ENCODE measurements around the gene SOS2. TPM values are rescaled to one million over a fixed set of nuclear protein-coding genes. Genes with fewer than 3 reads are reported as not detected.
"Not testable (repeated sequence)": the region's sequence is repeated elsewhere in the genome, so short reads cannot be mapped to it uniquely, and the experiment has no call there.

Gene SOS2
- total RNA-seq, 1 experiment from 2014 or later, result 84.1 TPM

GRCh38 chr14:50079103-50079502 is 152.3 kb downstream of the SOS2 start:
- not testable (repeated sequence) for H3K27ac ChIP-seq (ENCODE audit: low read length); H2AFZ ChIP-seq (ENCODE audit: low read length); H3K4me2 ChIP-seq (ENCODE audit: low read depth, low read length, poor library complexity, severe bottlenecking); H3K9me3 ChIP-seq (ENCODE audit: low read length); H3K4me3 ChIP-seq (ENCODE audit: low read length); H3K27me3 ChIP-seq (ENCODE audit: low read length); H3K79me2 ChIP-seq (ENCODE audit: low read length); H3K9me2 ChIP-seq (replicated peaks; ENCODE audit: insufficient read depth, low read length); H3K36me3 ChIP-seq (ENCODE audit: insufficient read depth, low read length); H3K4me1 ChIP-seq (ENCODE audit: low read length); DNase-seq; H4K20me1 ChIP-seq (ENCODE audit: insufficient read depth, low read depth, low read length); H3K9ac ChIP-seq (ENCODE audit: low read length)

DNA sequence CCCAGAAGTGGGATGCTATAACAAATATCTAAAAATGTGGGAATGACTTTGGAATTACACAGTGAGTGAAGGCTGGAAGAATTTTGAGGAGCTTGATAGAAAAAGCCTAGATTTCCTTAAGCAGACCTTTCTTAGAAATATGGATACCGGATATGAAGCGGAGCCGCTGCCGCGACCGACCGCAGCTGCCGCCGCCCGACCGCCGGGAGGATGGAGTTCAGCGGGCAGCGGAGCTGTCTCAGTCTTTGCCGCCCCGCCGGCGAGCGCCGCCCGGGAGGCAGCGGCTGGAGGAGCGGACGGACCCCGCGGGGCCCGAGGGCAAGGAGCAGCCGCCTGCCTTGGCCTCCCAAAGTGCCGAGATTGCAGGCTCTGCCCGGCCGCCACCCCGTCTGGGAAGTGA is 157.7 kb downstream of the SOS2 start:
- H3K27ac ChIP-seq (ENCODE audit: low read length); H3K9me3 ChIP-seq (ENCODE audit: low read length); H2AFZ ChIP-seq (ENCODE audit: low read length); H3K79me2 ChIP-seq (ENCODE audit: low read length); H3K4me3 ChIP-seq (ENCODE audit: low read length); H4K20me1 ChIP-seq (ENCODE audit: insufficient read depth, low read depth, low read length); H3K9me2 ChIP-seq (replicated peaks; ENCODE audit: insufficient read depth, low read length); H3K9ac ChIP-seq (ENCODE audit: low read length); H3K27me3 ChIP-seq (ENCODE audit: low read length); H3K36me3 ChIP-seq (ENCODE audit: insufficient read depth, low read length); DNase-seq; H3K4me1 ChIP-seq (ENCODE audit: low read length); H3K4me2 ChIP-seq (ENCODE audit: low read depth, low read length, poor library complexity, severe bottlenecking): not testable (repeated sequence)

GRCh38 chr14:50072395-50072794 is 159.0 kb downstream of the SOS2 start:
- no peak for DNase-seq
- no peak overlapping the region for H3K4me2 ChIP-seq (ENCODE audit: low read depth, low read length, poor library complexity, severe bottlenecking)
- H3K79me2 ChIP-seq (ENCODE audit: low read length), result no peaks in the 10 kb centered on the region
- no peaks in the 10 kb centered on the region for H4K20me1 ChIP-seq (ENCODE audit: insufficient read depth, low read depth, low read length)
- H2AFZ ChIP-seq (ENCODE audit: low read length), result no peak overlapping the region
- H3K9ac ChIP-seq (ENCODE audit: low read length), result no peak overlapping the region
- no peaks in the 10 kb centered on the region for H3K9me3 ChIP-seq (ENCODE audit: low read length)
- no peaks in the 10 kb centered on the region for H3K27me3 ChIP-seq (ENCODE audit: low read length)
- no peaks in the 10 kb centered on the region for H3K36me3 ChIP-seq (ENCODE audit: insufficient read depth, low read length)
- no peak overlapping the region for H3K4me3 ChIP-seq (ENCODE audit: low read length)
- no peaks in the 10 kb centered on the region for H3K9me2 ChIP-seq (replicated peaks; ENCODE audit: insufficient read depth, low read length)
- H3K4me1 ChIP-seq (ENCODE audit: low read length), result no peaks in the 10 kb centered on the region
- H3K27ac ChIP-seq (ENCODE audit: low read length), result no peak overlapping the region

DNA sequence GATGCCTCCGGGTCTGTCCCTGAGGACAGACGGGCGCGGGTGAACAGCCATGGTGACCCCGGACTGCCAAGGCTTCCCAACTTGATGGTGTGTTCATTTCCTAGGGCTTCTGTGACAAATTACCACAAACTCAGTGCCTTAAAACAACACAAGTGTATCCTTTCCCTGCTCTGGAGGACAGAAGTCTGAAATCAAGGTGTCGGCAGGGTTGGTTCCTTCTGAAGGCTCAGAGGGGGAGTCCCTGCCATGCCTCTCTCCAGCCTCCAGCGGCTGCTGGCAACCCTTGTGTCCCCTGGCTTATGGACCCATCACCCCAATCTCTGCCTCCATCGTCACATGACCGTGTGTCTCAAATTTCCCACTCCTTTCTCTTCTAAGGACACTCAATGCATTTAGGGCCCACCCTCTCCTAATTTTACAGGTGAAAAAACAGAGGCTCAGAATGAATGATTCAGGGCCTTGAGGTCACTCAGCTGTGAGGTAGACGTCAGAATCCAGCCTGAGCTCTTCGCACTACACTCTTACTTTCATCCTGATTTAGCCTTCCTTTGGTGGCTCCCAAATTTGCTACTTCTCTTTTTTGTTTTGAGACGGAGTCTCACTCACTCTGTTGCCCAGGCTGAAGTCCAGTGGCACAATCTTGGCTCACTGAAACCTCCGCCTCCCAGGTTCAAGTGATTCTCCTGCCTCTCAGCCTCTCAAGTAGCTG is 160.4 kb downstream of the SOS2 start:
- Histone ChIP-seq H3K27me3 (ENCODE audit: low read length) (no peaks in the 10 kb centered on the region), H3K79me2 (ENCODE audit: low read length) (no peaks in the 10 kb centered on the region), H3K9me3 (ENCODE audit: low read length) (no peaks in the 10 kb centered on the region), H4K20me1 (ENCODE audit: insufficient read depth, low read depth, low read length) (no peaks in the 10 kb centered on the region), H3K4me2 (ENCODE audit: low read depth, low read length, poor library complexity, severe bottlenecking) (no peak overlapping the region), H3K4me3 (ENCODE audit: low read length) (no peak overlapping the region), H3K27ac (ENCODE audit: low read length) (no peak overlapping the region), H3K4me1 (ENCODE audit: low read length) (no peaks in the 10 kb centered on the region), H3K9me2 (replicated peaks; ENCODE audit: insufficient read depth, low read length) (no peaks in the 10 kb centered on the region), H2AFZ (ENCODE audit: low read length) (no peak overlapping the region), H3K9ac (ENCODE audit: low read length) (no peak overlapping the region), H3K36me3 (ENCODE audit: insufficient read depth, low read length) (no peaks in the 10 kb centered on the region)
- DNase-seq, result no peak

- H3K9me3 ChIP-seq (ENCODE audit: low read length), result no peaks in the 10 kb centered on the region
- H3K9ac ChIP-seq (ENCODE audit: low read length), result no peak overlapping the region
- no peaks in the 10 kb centered on the region for H3K9me2 ChIP-seq (replicated peaks; ENCODE audit: insufficient read depth, low read length)
- H2AFZ ChIP-seq (ENCODE audit: low read length), result no peak overlapping the region
- H3K4me2 ChIP-seq (ENCODE audit: low read depth, low read length, poor library complexity, severe bottlenecking), result no peak overlapping the region
- H4K20me1 ChIP-seq (ENCODE audit: insufficient read depth, low read depth, low read length), result no peaks in the 10 kb centered on the region
- H3K36me3 ChIP-seq (ENCODE audit: insufficient read depth, low read length), result no peaks in the 10 kb centered on the region
- no peak for DNase-seq
- H3K4me1 ChIP-seq (ENCODE audit: low read length), result peaks cover under 1% of the 10 kb centered on the region; the same call in 1 of the 2 replicates
- H3K4me3 ChIP-seq (ENCODE audit: low read length), result no peak overlapping the region
- H3K27me3 ChIP-seq (ENCODE audit: low read length), result no peaks in the 10 kb centered on the region
- no peak overlapping the region for H3K27ac ChIP-seq (ENCODE audit: low read length)
- no peaks in the 10 kb centered on the region for H3K79me2 ChIP-seq (ENCODE audit: low read length)
These were observed 161.1 kb downstream of the SOS2 start for GRCh38 chr14:50070230-50070629.

- no peaks in the 10 kb centered on the region for H3K9me3 ChIP-seq (ENCODE audit: low read length)
- no peaks in the 10 kb centered on the region for H4K20me1 ChIP-seq (ENCODE audit: insufficient read depth, low read depth, low read length)
- no peak overlapping the region for H3K4me3 ChIP-seq (ENCODE audit: low read length)
- H3K27me3 ChIP-seq (ENCODE audit: low read length), result no peaks in the 10 kb centered on the region
- no peaks in the 10 kb centered on the region for H3K9me2 ChIP-seq (replicated peaks; ENCODE audit: insufficient read depth, low read length)
- no peak overlapping the region for H3K4me2 ChIP-seq (ENCODE audit: low read depth, low read length, poor library complexity, severe bottlenecking)
- H3K4me1 ChIP-seq (ENCODE audit: low read length), result peaks cover 4% of the 10 kb centered on the region; the same call in 1 of the 2 replicates
- no peak overlapping the region for H3K9ac ChIP-seq (ENCODE audit: low read length)
- no peaks in the 10 kb centered on the region for H3K79me2 ChIP-seq (ENCODE audit: low read length)
- no peak for DNase-seq
- H3K27ac ChIP-seq (ENCODE audit: low read length), result no peak overlapping the region
- H3K36me3 ChIP-seq (ENCODE audit: insufficient read depth, low read length), result no peaks in the 10 kb centered on the region
- no peak overlapping the region for H2AFZ ChIP-seq (ENCODE audit: low read length)
These were observed 162.1 kb downstream of the SOS2 start for GRCh38 chr14:50069325-50069724.

DNA sequence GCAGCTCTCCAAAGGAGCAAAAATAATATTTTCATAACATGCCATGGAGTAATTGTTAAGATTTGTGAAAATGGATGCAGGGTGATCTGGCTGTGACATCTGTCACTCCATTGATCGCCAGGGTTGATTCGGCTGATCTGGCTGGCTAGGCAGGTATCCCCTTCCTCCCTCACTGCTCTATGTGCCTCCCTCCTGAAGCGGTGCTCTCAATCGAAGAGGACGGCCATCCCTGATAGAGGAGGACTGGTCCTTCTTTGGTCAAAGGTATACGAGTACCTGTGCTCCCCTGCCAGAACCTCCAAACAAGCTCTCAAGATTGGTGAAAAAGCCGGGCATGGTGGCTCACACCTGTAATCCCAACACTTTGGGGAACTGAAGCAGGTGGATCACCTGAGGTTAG is 162.9 kb downstream of the SOS2 start:
- Histone ChIP-seq H3K4me2 (ENCODE audit: low read depth, low read length, poor library complexity, severe bottlenecking) (no peak overlapping the region), H3K27me3 (ENCODE audit: low read length) (no peaks in the 10 kb centered on the region), H3K9me3 (ENCODE audit: low read length) (no peaks in the 10 kb centered on the region), H3K79me2 (ENCODE audit: low read length) (no peaks in the 10 kb centered on the region), H3K27ac (ENCODE audit: low read length) (no peak overlapping the region), H3K4me3 (ENCODE audit: low read length) (no peak overlapping the region), H4K20me1 (ENCODE audit: insufficient read depth, low read depth, low read length) (no peaks in the 10 kb centered on the region), H2AFZ (ENCODE audit: low read length) (no peak overlapping the region), H3K9ac (ENCODE audit: low read length) (no peak overlapping the region), H3K4me1 (ENCODE audit: low read length) (peaks cover 4% of the 10 kb centered on the region; the same call in 1 of the 2 replicates), H3K9me2 (replicated peaks; ENCODE audit: insufficient read depth, low read length) (no peaks in the 10 kb centered on the region), H3K36me3 (ENCODE audit: insufficient read depth, low read length) (no peaks in the 10 kb centered on the region)
- DNase-seq, result no peak

DNA sequence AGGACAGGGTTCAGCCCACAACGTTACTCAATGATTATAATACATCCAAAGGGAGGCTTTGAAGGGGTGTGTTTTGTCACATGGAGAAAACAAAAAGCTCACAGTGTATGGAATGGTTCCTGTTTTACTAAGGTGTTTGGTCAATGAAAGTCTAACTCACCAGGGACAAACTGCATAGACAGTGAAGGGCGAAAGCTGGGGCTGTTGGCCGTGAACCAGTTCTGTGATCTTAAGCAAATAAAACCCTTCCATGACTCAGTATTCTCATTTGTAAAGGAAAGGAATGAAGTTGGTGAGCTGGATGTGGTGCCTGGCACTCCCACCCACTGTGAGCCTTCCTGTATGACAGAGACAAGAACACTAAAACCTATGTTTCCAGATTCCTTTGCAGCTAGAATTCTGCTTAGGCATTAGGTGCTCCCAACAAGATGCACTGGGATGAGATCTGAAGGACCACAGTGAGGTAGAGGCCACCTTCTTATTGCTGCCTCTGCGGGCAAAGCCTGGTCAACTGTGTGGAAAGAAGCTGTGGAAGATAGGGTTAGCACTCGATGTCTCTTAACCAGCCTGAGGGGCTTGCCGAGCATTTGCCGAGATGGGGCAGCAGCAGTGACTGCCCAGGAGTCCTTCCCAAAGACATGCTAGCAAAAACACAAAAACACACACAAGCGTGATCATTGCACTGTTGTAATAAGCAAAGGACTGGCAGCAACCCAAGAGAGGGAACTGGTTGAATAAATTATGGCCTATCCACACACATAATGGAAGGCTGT is 163.5 kb downstream of the SOS2 start:
- no peak for DNase-seq
- Histone ChIP-seq H3K9me2 (replicated peaks; ENCODE audit: insufficient read depth, low read length) (no peaks in the 10 kb centered on the region), H3K9me3 (ENCODE audit: low read length) (no peaks in the 10 kb centered on the region), H3K27me3 (ENCODE audit: low read length) (no peaks in the 10 kb centered on the region), H3K79me2 (ENCODE audit: low read length) (no peaks in the 10 kb centered on the region), H3K27ac (ENCODE audit: low read length) (no peak overlapping the region), H4K20me1 (ENCODE audit: insufficient read depth, low read depth, low read length) (no peaks in the 10 kb centered on the region), H3K36me3 (ENCODE audit: insufficient read depth, low read length) (no peaks in the 10 kb centered on the region), H3K9ac (ENCODE audit: low read length) (no peak overlapping the region), H3K4me2 (ENCODE audit: low read depth, low read length, poor library complexity, severe bottlenecking) (no peak overlapping the region), H2AFZ (ENCODE audit: low read length) (no peak overlapping the region), H3K4me3 (ENCODE audit: low read length) (no peak overlapping the region), H3K4me1 (ENCODE audit: low read length) (peaks cover 7% of the 10 kb centered on the region)
